K562 (cell line): Measurements from ENCODE around the gene DYSF.

Experiments used
- MAZ ChIP-seq, 2 experiments: fragments of 450-650 bp in 1 of 2; sonication (generic) in 1 of 2; formaldehyde crosslinking; IDR thresholded peaks in 1 of 2; conservative IDR thresholded peaks in 1 of 2; 2 replicates each; pipeline versions ENCODE4 v1.4.0 to v1.5.0; 2020; ENCODE audit warnings: mild to moderate bottlenecking in 1 of 2, missing genetic modification reagents in 1 of 2
- MED1 ChIP-seq: sonication (generic); formaldehyde crosslinking; IDR thresholded peaks from 2 replicates; pipeline ENCODE4 v1.8.1; 2023; ENCODE audit warnings: missing genetic modification reagents, borderline replicate concordance
- MYC ChIP-seq, 2 experiments: fragments of 250-450 bp in 1 of 2; sonication (Bioruptor Pico) in 1 of 2; IDR thresholded peaks; 2 replicates each; pipeline versions ENCODE4 v1.5.1 to v1.6.1; 2012 to 2021; ENCODE audit warnings: low read depth in 2 of 2, borderline replicate concordance in 1 of 2, improper control_type of control experiment in 1 of 2, low read length in 1 of 2, mild to moderate bottlenecking in 1 of 2, moderate library complexity in 1 of 2
- ZNF347 ChIP-seq: fragments of 450-650 bp; formaldehyde crosslinking; IDR thresholded peaks from 2 replicates; pipeline ENCODE4 v1.4.0; 2020; ENCODE audit warnings: low read depth, mild to moderate bottlenecking, moderate library complexity
- ZNF551 ChIP-seq: fragments of 250-450 bp; sonication (Bioruptor Pico); IDR thresholded peaks from 2 replicates; pipeline ENCODE4 v1.5.0; 2021; ENCODE audit warnings: mild to moderate bottlenecking, moderate library complexity
- TF ChIP-seq, protein P1 (sequence below): fragments of 250-450 bp; sonication (Bioruptor Pico); IDR thresholded peaks from 2 replicates; pipeline ENCODE4 v1.4.0; 2020; ENCODE audit warnings: mild to moderate bottlenecking, moderate library complexity
- TF ChIP-seq, protein P2 (sequence below), 3 experiments: IDR thresholded peaks in 2 of 3; conservative IDR thresholded peaks in 1 of 3; 2 replicates each; pipeline ENCODE4 v1.5.1; 2011 to 2012; ENCODE audit warnings: low read length in 3 of 3, mild to moderate bottlenecking in 3 of 3, control low read depth in 2 of 3, improper control_type of control experiment in 1 of 3, inconsistent platforms in 1 of 3, low read depth in 1 of 3, mixed read lengths in 1 of 3, moderate library complexity in 1 of 3; ENCODE audit not compliant: insufficient read depth in 2 of 3
- TF ChIP-seq, protein P3 (sequence below): sonication (generic); formaldehyde crosslinking; IDR thresholded peaks from 2 replicates; pipeline ENCODE4 v1.5.0; 2020; ENCODE audit warnings: missing genetic modification reagents
- TF ChIP-seq, protein P4 (sequence below): IDR thresholded peaks from 3 replicates; pipeline ENCODE4 v1.6.1; 2011; ENCODE audit warnings: borderline replicate concordance, mild to moderate bottlenecking; ENCODE audit not compliant: insufficient read length, insufficient read depth

DNA sequence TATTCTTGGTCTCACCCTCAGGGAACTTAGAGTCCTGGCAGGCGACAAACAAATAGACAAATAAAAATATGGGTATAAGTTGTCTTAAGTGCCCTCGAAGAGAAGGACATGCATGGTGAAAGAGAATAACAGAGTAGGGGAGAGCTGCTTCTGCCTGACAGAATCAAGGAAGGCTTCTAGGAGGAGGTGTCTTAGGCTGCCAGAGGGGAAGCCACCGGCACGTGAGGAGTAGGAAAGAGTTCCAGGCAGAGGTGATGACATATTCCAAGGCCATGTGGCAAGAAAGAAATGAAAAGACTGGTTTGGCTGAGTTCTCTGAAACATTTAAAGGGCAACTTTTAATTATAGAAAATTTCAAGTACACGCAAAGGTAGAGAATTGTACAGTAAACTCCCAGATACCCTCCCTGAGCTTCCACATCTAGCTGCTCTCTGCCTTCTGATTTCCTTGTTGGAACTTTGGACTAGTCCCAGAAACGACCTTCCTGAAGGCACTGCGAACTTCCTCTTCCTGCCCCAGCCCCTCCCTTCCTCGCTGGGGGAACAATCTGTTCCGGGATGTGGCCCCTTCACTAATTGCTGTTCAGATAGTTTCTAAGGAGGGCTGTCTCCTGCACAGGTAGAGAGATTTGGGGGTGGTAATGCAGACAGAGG lies 91.7 kb downstream of the DYSF start:
- TF ChIP-seq ZNF551 (CRISPR knock-in tag) (no peak), MYC (IDR thresholded peaks at IDR 0.05; ENCODE audit: low read depth, low read length) (no peak), MYC (CRISPR knock-in tag; IDR thresholded peaks at IDR 0.05; ENCODE audit: borderline replicate concordance, low read depth) (no peak), MED1 (CRISPR knock-in tag) (no peak), MAZ (CRISPR knock-in tag; conservative IDR thresholded peaks at IDR 0.05 in 1 of 2, IDR thresholded peaks at IDR 0.05 in 1 of 2) (no peak), ZNF347 (no peak)
- TF ChIP-seq, protein P1, sequence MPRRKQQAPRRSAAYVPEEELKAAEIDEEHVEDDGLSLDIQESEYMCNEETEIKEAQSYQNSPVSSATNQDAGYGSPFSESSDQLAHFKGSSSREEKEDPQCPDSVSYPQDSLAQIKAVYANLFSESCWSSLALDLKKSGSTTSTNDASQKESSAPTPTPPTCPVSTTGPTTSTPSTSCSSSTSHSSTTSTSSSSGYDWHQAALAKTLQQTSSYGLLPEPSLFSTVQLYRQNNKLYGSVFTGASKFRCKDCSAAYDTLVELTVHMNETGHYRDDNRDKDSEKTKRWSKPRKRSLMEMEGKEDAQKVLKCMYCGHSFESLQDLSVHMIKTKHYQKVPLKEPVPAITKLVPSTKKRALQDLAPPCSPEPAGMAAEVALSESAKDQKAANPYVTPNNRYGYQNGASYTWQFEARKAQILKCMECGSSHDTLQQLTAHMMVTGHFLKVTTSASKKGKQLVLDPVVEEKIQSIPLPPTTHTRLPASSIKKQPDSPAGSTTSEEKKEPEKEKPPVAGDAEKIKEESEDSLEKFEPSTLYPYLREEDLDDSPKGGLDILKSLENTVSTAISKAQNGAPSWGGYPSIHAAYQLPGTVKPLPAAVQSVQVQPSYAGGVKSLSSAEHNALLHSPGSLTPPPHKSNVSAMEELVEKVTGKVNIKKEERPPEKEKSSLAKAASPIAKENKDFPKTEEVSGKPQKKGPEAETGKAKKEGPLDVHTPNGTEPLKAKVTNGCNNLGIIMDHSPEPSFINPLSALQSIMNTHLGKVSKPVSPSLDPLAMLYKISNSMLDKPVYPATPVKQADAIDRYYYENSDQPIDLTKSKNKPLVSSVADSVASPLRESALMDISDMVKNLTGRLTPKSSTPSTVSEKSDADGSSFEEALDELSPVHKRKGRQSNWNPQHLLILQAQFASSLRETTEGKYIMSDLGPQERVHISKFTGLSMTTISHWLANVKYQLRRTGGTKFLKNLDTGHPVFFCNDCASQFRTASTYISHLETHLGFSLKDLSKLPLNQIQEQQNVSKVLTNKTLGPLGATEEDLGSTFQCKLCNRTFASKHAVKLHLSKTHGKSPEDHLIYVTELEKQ, result no peak
- TF ChIP-seq, protein P2, sequence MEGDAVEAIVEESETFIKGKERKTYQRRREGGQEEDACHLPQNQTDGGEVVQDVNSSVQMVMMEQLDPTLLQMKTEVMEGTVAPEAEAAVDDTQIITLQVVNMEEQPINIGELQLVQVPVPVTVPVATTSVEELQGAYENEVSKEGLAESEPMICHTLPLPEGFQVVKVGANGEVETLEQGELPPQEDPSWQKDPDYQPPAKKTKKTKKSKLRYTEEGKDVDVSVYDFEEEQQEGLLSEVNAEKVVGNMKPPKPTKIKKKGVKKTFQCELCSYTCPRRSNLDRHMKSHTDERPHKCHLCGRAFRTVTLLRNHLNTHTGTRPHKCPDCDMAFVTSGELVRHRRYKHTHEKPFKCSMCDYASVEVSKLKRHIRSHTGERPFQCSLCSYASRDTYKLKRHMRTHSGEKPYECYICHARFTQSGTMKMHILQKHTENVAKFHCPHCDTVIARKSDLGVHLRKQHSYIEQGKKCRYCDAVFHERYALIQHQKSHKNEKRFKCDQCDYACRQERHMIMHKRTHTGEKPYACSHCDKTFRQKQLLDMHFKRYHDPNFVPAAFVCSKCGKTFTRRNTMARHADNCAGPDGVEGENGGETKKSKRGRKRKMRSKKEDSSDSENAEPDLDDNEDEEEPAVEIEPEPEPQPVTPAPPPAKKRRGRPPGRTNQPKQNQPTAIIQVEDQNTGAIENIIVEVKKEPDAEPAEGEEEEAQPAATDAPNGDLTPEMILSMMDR (IDR thresholded peaks at IDR 0.05 in 2 of 3, conservative IDR thresholded peaks at IDR 0.05 in 1 of 3; ENCODE audit: insufficient read depth in 2 of 3, low read depth in 1 of 3, low read length in 3 of 3), result no peak
- TF ChIP-seq, protein P3, sequence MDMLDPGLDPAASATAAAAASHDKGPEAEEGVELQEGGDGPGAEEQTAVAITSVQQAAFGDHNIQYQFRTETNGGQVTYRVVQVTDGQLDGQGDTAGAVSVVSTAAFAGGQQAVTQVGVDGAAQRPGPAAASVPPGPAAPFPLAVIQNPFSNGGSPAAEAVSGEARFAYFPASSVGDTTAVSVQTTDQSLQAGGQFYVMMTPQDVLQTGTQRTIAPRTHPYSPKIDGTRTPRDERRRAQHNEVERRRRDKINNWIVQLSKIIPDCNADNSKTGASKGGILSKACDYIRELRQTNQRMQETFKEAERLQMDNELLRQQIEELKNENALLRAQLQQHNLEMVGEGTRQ (CRISPR knock-in tag), result no peak
- TF ChIP-seq, protein P4, sequence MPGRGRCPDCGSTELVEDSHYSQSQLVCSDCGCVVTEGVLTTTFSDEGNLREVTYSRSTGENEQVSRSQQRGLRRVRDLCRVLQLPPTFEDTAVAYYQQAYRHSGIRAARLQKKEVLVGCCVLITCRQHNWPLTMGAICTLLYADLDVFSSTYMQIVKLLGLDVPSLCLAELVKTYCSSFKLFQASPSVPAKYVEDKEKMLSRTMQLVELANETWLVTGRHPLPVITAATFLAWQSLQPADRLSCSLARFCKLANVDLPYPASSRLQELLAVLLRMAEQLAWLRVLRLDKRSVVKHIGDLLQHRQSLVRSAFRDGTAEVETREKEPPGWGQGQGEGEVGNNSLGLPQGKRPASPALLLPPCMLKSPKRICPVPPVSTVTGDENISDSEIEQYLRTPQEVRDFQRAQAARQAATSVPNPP, result no peak
